Spleen (tissue), 13 donors: ENCODE results near the gene OPN3. TPM values are rescaled to one million over a fixed set of nuclear protein-coding genes. Genes with fewer than 3 reads are reported as not detected.

Experiments
- DNase-seq: peaks from one replicate; pipeline ENCODE4 v3.0.0-alpha.2; 2020
- H3K27ac ChIP-seq, 8 donors: fragments of 200-600 bp; sonication (generic) in 7 of 8; 1 replicate in 4 of 8; 2 replicates in 4 of 8; pipeline versions ENCODE4 v1.5.0 to v1.8.0; 2016 to 2021; ENCODE audit warnings: inconsistent platforms in 4 of 8, mild to moderate bottlenecking in 4 of 8, moderate library complexity in 1 of 8
- H3K27me3 ChIP-seq, 7 donors: fragments of 200-600 bp; sonication (generic) in 6 of 7; replicated peaks in 1 of 7; 1 replicate in 4 of 7; 2 replicates in 3 of 7; pipeline versions ENCODE4 v1.5.0 to v1.8.0; 2016 to 2021; ENCODE audit warnings: inconsistent platforms in 3 of 7, mild to moderate bottlenecking in 1 of 7
- H3K36me3 ChIP-seq, 6 donors: fragments of 200-600 bp; sonication (generic) in 5 of 6; 1 replicate in 4 of 6; 2 replicates in 2 of 6; pipeline versions ENCODE4 v1.5.0 to v1.8.0; 2016 to 2021; ENCODE audit warnings: inconsistent platforms in 2 of 6
- H3K4me1 ChIP-seq, 6 donors: fragments of 200-600 bp; sonication (generic) in 5 of 6; 1 replicate in 3 of 6; 2 replicates in 3 of 6; pipeline versions ENCODE4 v1.5.0 to v1.8.0; 2016 to 2021; ENCODE audit warnings: inconsistent platforms in 3 of 6
- H3K4me3 ChIP-seq, 8 donors: fragments of 200-600 bp; sonication (generic) in 7 of 8; 1 replicate in 4 of 8; 2 replicates in 4 of 8; pipeline versions ENCODE4 v1.5.0 to v1.8.0; 2016 to 2021; ENCODE audit warnings: inconsistent platforms in 4 of 8, mild to moderate bottlenecking in 4 of 8, moderate library complexity in 2 of 8
- H3K9me3 ChIP-seq, 8 donors: fragments of 200-600 bp; sonication (generic) in 7 of 8; 1 replicate in 4 of 8; 2 replicates in 4 of 8; pipeline versions ENCODE4 v1.5.0 to v1.8.0; 2016 to 2021; ENCODE audit warnings: inconsistent platforms in 4 of 8
- POLR2A ChIP-seq, 3 donors: fragments of 450-650 bp; IDR thresholded peaks; one replicate each; pipeline ENCODE4 v1.5.1; 2017; ENCODE audit warnings: antibody characterized with exemption in 3 of 3, mild to moderate bottlenecking in 1 of 3
- POLR2AphosphoS5 ChIP-seq, 3 donors: sonication (generic); formaldehyde crosslinking; IDR thresholded peaks; one replicate each; pipeline ENCODE4 v1.5.1; 2017; ENCODE audit warnings: antibody characterized with exemption in 3 of 3
- WGBS, 5 donors: extraction: QIAGEN DNeasy Blood & Tissue Kit in 3 of 5; methylation state at CpG; one replicate each; pipeline versions ENCODE4 v1.1.5 to v1.1.7; 2013 to 2018; 5-methylcytosine and 5-hydroxymethylcytosine counted together
- intact Hi-C: fragments of 100-400 bp; cut with DNase I; formaldehyde crosslinking; loops from one replicate; pipeline ENCODE4 v1.15.0; 2023; ENCODE audit warnings: low total_unique reads
- long read RNA-seq, 2 donors: transcript quantifications; one replicate each; lab custom pipeline, GENCODE V29; 2026
- polyA plus RNA-seq, 3 donors: library from polyadenylated mRNA; stranded (reverse); fragments of 200-250 nt; gene quantifications; one replicate each; pipeline ENCODE4 v1.2.1, GENCODE V29; 2013
- total RNA-seq, 7 donors: library from RNA; depleted of rRNA in 3 of 7; stranded (reverse); fragments of >200 nt in 3 of 7; fragmentation: NEBNext Ultra II Directional in 4 of 7; extraction: Animal tissue kit (Norgen Biotek cat#: 25700) in 4 of 7; gene quantifications; one replicate each; pipeline versions ENCODE4 v1.1.0 to v1.2.1, GENCODE V29; 2016 to 2021
- TF ChIP-seq, protein P1 (sequence below), 11 experiments: fragments of 200-600 bp in 7 of 11; fragments of 450-650 bp in 4 of 11; sonication (generic) in 4 of 11; IDR thresholded peaks in 8 of 11; conservative IDR thresholded peaks in 3 of 11; 1 replicate in 7 of 11; 2 replicates in 4 of 11; pipeline versions ENCODE4 v1.4.0 to v1.8.0; 2016 to 2021; ENCODE audit warnings: antibody characterized with exemption in 11 of 11, inconsistent platforms in 4 of 11, mild to moderate bottlenecking in 1 of 11
- donor health status: healthy with polysubstance abuse.
- donor health status: DM: no; HTN: no; CAD: no; lungs with moderate emphysema.
- donor health status: DM: no; HTN: no; CAD: no.
- donor health status: Bipolar disorder and iron deficiency.
- donor health status: healthy.
- donor health status: DM: no; HTN: no; CAD: no.
- donor health status: DM: yes; HTN: yes; CAD: no.

Gene OPN3
- total RNA-seq (10 to 100 TPM; 15.1 to 39.4 (median 19.6) TPM), polyA plus RNA-seq (10 to 100 TPM; 23.5 to 28.9 (median 25.7) TPM)
- long read RNA-seq, donor 1, transcript OPN3-206 (3 exons, 1,816 nt), result major isoform, 11 of 41 reads
- long read RNA-seq, donor 1, transcript OPN3-201 (4 exons, 2,620 nt), result minor isoform, 6 of 41 reads
- long read RNA-seq, donor 1, partial matches to known transcripts, result 22 of 41 reads
- long read RNA-seq, donor 1, other reads (novel, unspliced or antisense), result 0 of 41 reads
- long read RNA-seq, donor 2, transcript OPN3-206 (3 exons, 1,816 nt), result major isoform, 7 of 10 reads
- long read RNA-seq, donor 2, partial matches to known transcripts, result 0 of 10 reads
- long read RNA-seq, donor 2, other reads (novel, unspliced or antisense), result 0 of 10 reads

DNA sequence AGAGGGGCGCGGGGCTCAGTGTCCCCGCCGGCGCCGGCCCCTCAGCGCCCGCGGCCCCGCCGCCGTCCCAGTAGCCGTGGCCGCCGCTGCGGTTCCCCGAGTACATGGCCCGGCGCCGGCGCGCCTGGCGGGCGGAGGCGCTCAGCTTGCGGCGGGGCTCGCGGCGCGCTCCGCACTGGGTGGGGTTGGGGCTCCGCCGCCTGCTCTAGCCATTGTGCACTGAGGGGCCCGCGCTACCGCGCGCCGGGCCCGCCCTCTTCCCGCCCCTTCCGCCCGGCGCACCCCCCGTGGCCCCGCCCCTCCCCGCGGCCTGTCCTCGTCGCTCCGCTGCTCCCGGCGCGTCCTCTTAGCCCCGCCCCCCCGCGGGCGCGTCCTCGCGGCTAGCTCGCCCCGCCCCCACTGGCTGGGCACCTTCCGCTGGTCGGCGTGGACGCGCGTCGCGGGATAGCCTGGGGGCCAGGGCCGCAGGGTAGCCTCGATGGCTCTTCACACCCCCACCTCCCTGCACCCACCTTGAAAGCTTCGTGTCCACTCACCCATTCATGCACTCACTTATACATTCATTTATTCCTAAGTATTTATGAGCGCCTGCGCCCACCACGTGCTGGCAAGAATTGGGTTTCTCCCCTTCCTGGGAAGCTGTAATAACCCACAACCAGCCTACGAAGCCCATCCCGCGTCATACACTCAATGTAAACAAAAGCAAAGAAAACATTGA lies at the start of gene OPN3, which contains the start of gene CHML:
OPN3 (minus strand) TSS at position 221 of the 718 bp plus-strand sequence; CDS start at position 106, 115 bp downstream.
CHML (minus strand) TSS at position 221 of the 718 bp plus-strand sequence. CDS start 4,603 bp downstream, outside the sequence.
- H3K27me3 ChIP-seq, result no peaks in the 10 kb centered on the region
- peak within 1 kb of the TSS; percentile 73 to 93 (median 90) for H3K27ac ChIP-seq
- peaks cover 0 to 3% (median under 1%) of the 10 kb centered on the region in 6 donors for H3K36me3 ChIP-seq
- WGBS, 5 donors, result 5 to 17% (median 8%) methylated on average over 25 to 81 of the region's 81 CpGs
- peaks cover 0 to 13% (median 4%) of the 10 kb centered on the region in 8 donors for H3K9me3 ChIP-seq
- H3K4me1 ChIP-seq, result peaks cover 18 to 50% (median 41%) of the 10 kb centered on the region in 6 donors
- peak within 1 kb of the TSS; percentile 67 to 87 (median 76) for H3K4me3 ChIP-seq
- DNase-seq, result peak; percentile 99
- TF ChIP-seq POLR2A (IDR thresholded peaks at IDR 0.05), result peak in 2 of 3 donors; percentile 57 to 93
- TF ChIP-seq, protein P1, sequence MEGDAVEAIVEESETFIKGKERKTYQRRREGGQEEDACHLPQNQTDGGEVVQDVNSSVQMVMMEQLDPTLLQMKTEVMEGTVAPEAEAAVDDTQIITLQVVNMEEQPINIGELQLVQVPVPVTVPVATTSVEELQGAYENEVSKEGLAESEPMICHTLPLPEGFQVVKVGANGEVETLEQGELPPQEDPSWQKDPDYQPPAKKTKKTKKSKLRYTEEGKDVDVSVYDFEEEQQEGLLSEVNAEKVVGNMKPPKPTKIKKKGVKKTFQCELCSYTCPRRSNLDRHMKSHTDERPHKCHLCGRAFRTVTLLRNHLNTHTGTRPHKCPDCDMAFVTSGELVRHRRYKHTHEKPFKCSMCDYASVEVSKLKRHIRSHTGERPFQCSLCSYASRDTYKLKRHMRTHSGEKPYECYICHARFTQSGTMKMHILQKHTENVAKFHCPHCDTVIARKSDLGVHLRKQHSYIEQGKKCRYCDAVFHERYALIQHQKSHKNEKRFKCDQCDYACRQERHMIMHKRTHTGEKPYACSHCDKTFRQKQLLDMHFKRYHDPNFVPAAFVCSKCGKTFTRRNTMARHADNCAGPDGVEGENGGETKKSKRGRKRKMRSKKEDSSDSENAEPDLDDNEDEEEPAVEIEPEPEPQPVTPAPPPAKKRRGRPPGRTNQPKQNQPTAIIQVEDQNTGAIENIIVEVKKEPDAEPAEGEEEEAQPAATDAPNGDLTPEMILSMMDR (IDR thresholded peaks at IDR 0.05 in 8 of 11, conservative IDR thresholded peaks at IDR 0.05 in 3 of 11), result peak in 2 of 11 experiments; percentile 5 to 11
- peak; percentile 81 to 94 (median 88) for TF ChIP-seq POLR2AphosphoS5 (IDR thresholded peaks at IDR 0.05)
- intact Hi-C loops, result no loop called here

- 36 to 59% (median 46%) methylated on average over 2 of the region's 2 CpGs for WGBS, 5 donors
Measured at GRCh38 chr1:241688940-241689368, 48.8 kb upstream of the OPN3 start.

DNA sequence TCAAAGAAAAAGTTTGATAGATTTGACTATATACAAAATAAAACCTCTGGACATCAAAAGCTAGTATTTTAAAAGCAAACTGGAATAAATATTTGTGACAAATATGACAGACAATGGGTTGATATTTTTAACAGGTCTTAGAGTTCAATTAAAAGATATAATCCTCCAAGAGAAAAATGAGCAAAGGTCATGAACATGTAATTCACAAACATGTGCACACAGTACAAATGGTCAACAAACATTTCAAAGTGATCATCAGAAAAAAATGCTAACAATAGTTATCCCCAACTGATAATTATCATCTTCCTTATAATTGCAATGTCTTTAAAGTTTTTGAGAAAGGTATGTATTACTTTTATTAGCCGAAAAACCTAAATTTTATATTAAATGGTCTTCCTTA lies 43.9 kb upstream of the OPN3 start:
- TF ChIP-seq POLR2A (IDR thresholded peaks at IDR 0.05) (no peak), POLR2AphosphoS5 (IDR thresholded peaks at IDR 0.05) (no peak)
- TF ChIP-seq, protein P1 (IDR thresholded peaks at IDR 0.05 in 8 of 11, conservative IDR thresholded peaks at IDR 0.05 in 3 of 11), result no peak
- no peaks in the 10 kb centered on the region for H3K9me3 ChIP-seq
- no peaks in the 10 kb centered on the region for H3K27me3 ChIP-seq
- H3K4me3 ChIP-seq, result no peak overlapping the region
- DNase-seq, result no peak
- WGBS, 5 donors, result 89 to 97% (median 94%) methylated on average over 1 of the region's 1 CpG
- intact Hi-C loops, result no loop called here
- H3K27ac ChIP-seq, result no peak overlapping the region
- no peaks in the 10 kb centered on the region for H3K4me1 ChIP-seq
- no peaks in the 10 kb centered on the region for H3K36me3 ChIP-seq

More at GRCh38 chr1:241688940-241689368, 48.8 kb upstream of the OPN3 start:
- Histone ChIP-seq H3K27ac (no peak overlapping the region), H3K36me3 (no peaks in the 10 kb centered on the region), H3K4me1 (no peaks in the 10 kb centered on the region), H3K9me3 (no peaks in the 10 kb centered on the region), H3K27me3 (no peaks in the 10 kb centered on the region), H3K4me3 (no peak overlapping the region)
- TF ChIP-seq POLR2A (IDR thresholded peaks at IDR 0.05), result no peak
- TF ChIP-seq, protein P1 (IDR thresholded peaks at IDR 0.05 in 8 of 11, conservative IDR thresholded peaks at IDR 0.05 in 3 of 11), result no peak
- no peak for TF ChIP-seq POLR2AphosphoS5 (IDR thresholded peaks at IDR 0.05)
- intact Hi-C loops, result no loop called here
- DNase-seq, result no peak
